Measurements from ENCODE around the gene SLC39A9.

Gene SLC39A9

DNA sequence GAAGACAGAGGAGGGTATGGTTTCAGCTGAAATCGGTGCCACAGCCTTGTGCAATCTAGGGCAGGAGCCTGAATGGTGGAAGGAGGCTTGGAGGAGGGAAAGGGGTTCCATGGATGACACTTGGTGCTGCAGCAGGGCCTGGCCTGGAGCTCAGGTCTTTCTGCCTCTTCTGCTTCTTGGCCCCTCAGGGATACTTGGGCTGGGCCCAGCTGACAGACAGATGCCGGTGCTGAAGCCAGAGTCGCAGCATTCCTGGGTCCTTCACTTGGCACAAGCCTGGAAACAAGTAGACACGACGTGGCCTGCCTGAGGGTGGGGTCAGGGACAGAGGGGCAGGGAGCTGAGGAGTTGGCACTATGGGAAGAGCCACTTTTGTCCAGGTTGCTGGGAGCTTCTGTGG lies 81.6 kb downstream of the SLC39A9 start:
- DNase-seq = no peak
- Histone ChIP-seq H3K27me3 (replicated peaks) (peaks cover 28% of the 10 kb centered on the region), H3K27ac (no peak overlapping the region), H3K4me3 (ENCODE audit: low read depth, low read length) (no peak overlapping the region), H3K36me3 (replicated peaks) (no peaks in the 10 kb centered on the region)
- in situ Hi-C loops (cut with HindIII; ENCODE audit: low pct_ligation_motif_present, low sequenced_read_pairs) = no loop called here
- TF ChIP-seq, protein P1, sequence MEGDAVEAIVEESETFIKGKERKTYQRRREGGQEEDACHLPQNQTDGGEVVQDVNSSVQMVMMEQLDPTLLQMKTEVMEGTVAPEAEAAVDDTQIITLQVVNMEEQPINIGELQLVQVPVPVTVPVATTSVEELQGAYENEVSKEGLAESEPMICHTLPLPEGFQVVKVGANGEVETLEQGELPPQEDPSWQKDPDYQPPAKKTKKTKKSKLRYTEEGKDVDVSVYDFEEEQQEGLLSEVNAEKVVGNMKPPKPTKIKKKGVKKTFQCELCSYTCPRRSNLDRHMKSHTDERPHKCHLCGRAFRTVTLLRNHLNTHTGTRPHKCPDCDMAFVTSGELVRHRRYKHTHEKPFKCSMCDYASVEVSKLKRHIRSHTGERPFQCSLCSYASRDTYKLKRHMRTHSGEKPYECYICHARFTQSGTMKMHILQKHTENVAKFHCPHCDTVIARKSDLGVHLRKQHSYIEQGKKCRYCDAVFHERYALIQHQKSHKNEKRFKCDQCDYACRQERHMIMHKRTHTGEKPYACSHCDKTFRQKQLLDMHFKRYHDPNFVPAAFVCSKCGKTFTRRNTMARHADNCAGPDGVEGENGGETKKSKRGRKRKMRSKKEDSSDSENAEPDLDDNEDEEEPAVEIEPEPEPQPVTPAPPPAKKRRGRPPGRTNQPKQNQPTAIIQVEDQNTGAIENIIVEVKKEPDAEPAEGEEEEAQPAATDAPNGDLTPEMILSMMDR (IDR thresholded peaks at IDR 0.05; ENCODE audit: low read depth, low read length, missing control alignments) = no peak

DNA sequence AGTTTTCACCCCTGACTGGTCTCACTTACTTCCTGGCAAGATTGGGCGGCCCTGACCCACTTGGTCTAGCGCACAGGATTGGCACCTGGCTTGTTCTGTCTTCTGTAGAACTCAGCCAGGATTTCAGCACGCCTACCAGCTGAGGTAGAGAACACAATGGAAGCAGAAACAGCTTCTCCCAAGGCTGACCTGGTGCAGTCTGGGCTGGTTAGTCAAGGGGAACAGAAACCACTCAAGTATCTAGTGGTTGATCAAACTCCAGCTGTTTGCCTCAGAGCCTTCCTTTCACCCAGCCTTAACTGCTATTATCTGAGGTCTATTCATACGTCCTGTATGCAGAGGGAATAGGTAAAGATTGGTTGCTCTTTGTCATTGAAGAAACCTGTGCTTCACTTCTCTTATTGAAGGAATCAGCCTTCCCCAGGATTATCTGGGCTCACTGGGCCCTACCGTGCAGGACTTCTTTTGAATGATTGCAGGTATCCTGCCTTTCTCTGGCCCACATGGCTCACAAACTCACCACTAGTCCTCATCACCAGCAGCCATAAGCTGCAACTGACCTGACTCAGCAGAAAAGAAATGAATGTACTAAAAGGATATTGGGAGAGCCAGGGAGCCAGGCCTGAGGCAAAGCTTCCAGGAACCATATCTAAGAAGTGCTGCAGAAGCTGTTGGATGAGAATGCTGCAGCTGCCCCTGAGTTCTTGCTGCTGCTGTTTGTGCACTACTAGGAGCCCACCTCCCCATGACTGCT lies 83.5 kb downstream of the SLC39A9 start:
- Histone ChIP-seq H3K36me3 (replicated peaks) (no peaks in the 10 kb centered on the region), H3K4me3 (ENCODE audit: low read depth, low read length) (no peak overlapping the region), H3K27me3 (replicated peaks) (peaks cover 43% of the 10 kb centered on the region), H3K27ac (no peak overlapping the region)
- DNase-seq = no peak
- in situ Hi-C loops (cut with HindIII; ENCODE audit: low pct_ligation_motif_present, low sequenced_read_pairs) = no loop called here
- TF ChIP-seq, protein P1 (IDR thresholded peaks at IDR 0.05; ENCODE audit: low read depth, low read length, missing control alignments) = no peak

DNA sequence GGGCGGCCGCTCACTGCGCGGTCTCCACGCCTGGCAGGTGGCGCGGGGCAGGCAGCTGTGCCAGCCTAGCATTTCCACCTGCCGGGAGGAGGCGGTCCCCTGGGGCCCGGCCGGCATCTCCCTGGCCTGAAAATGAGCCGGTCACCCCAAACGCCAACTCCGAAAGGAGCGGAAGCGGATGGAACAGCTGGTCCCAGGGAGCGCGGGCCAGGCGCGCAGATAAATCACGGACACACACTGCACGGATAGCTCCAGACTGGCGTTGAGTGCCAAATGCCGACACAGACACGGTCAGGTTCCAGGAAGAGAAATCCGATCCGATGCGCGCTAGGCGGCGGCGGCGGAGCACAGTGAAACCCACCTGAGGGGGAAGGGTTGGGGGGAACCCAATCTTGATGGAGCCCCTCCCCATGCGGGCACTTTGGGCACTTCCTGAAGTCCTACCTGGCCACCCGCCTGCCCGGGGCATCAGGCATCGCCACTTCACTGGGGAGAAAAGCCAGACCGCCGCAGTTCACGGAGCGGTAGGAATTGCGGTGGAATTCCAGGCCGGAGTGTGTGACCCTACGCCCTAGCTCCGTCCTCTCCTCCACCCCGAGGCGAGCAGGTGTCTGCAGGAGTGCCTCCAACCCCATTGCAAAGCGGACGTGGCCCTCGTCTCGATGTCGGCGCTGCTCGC lies 85.4 kb downstream of the SLC39A9 start:
- H3K27me3 ChIP-seq (replicated peaks) = peaks cover 49% of the 10 kb centered on the region
- in situ Hi-C loops (cut with HindIII; ENCODE audit: low pct_ligation_motif_present, low sequenced_read_pairs) = no loop called here

DNA sequence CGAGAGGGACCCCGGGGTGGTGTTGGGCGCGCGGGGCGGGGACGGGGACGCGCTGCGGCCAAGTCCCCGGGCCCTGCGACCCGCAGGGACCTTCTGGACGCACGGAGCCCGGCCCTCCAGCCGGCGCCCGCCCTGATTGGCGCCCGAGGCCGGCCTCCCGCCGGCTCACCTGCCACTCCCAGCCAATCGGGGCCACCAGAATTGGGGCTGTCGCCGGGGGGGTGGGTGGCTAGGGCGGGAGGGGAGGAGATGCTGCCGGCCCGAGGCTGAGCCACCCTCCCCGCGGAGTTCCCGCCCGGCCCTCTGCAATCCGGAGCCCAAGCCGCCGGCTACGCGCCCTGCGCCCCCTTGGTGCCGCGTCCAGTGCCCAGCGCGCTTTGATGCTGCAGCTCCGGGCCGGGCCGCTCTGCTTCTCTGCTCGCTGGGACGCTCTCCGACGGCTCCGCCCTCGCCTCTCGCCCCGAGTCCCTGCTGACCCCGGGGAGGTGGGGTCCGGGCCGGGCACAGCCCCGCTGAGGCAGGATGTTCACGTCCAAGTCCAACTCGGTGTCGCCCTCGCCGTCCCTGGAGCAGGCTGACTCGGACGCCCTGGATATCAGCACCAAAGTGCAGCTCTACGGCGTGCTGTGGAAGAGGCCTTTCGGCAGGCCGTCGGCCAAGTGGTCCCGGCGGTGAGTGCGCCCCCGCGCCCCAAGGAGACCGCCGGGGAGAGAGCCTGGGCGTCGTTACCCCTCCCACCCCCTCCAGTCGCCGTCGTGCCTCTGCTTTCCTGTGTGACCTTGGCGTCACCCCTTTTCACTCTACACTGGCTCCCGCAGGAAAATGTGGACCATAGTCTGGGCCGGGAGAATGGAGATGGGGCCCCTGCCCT lies 86.2 kb downstream of the SLC39A9 start, which contains the start of gene PLEKHD1:
Gene PLEKHD1 (plus strand): TSS at position 285 of the 871 bp plus-strand sequence. CDS start 238 bp downstream, at position 523.
- Histone ChIP-seq H3K36me3 (replicated peaks) (no peaks in the 10 kb centered on the region), H3K4me3 (ENCODE audit: low read depth, low read length) (no peak within 1 kb of the TSS), H3K27ac (no peak within 1 kb of the TSS), H3K27me3 (replicated peaks) (peaks cover 51% of the 10 kb centered on the region)
- in situ Hi-C loops (cut with HindIII; ENCODE audit: low pct_ligation_motif_present, low sequenced_read_pairs) = no loop called here
- TF ChIP-seq, protein P1 (IDR thresholded peaks at IDR 0.05; ENCODE audit: low read depth, low read length, missing control alignments) = no peak
- no peak for DNase-seq

More for the DNA sequence above, 85.4 kb downstream of the SLC39A9 start:
- H3K36me3 ChIP-seq (replicated peaks) = no peaks in the 10 kb centered on the region
- no peak for DNase-seq
- H3K27ac ChIP-seq = no peak overlapping the region
- H3K4me3 ChIP-seq (ENCODE audit: low read depth, low read length) = no peak overlapping the region
- TF ChIP-seq, protein P1 (IDR thresholded peaks at IDR 0.05; ENCODE audit: low read depth, low read length, missing control alignments) = no peak

DNA sequence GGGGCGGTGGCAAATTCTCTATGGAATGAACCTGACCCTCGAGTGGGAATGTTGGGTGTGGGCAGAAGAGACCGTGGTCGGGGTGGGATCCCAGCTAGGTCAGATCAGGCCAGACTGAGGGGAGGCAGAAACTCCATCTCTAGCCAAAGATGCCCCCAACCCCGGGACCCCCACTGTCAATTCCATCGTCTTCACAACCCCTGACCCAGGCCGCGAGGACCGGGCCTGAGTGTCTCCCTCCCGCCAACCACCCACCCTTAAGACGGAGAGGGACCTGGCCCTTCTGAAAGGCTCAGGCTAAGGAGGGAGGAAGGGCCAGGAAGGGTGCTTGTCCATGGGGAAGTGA lies 86.8 kb downstream of the SLC39A9 start:
- no peak overlapping the region for H3K4me3 ChIP-seq (ENCODE audit: low read depth, low read length)
- TF ChIP-seq, protein P1 (IDR thresholded peaks at IDR 0.05; ENCODE audit: low read depth, low read length, missing control alignments) = no peak
- H3K36me3 ChIP-seq (replicated peaks) = no peaks in the 10 kb centered on the region
- peaks cover 51% of the 10 kb centered on the region for H3K27me3 ChIP-seq (replicated peaks)
- no peak for DNase-seq
- no peak overlapping the region for H3K27ac ChIP-seq
- in situ Hi-C loops (cut with HindIII; ENCODE audit: low pct_ligation_motif_present, low sequenced_read_pairs) = no loop called here
